GM10248 (cell line): ENCODE measurements around the gene NDST1.

Experiments used
- CTCF ChIA-PET: fragments of 300-600 bp; sonication (Branson Sonifier 250); formaldehyde crosslinking; extraction: SDS; loops from one replicate; lab custom pipeline; 2021; ENCODE audit warnings: antibody characterized with exemption; lab: Yijun Ruan, JAX
- POLR2A ChIA-PET: fragments of 350-650 bp; sonication (Branson Sonifier 250); formaldehyde crosslinking; extraction: SDS; loops from one replicate; lab custom pipeline; 2020; ENCODE audit warnings: antibody characterized with exemption; lab: Yijun Ruan, JAX
- DNase-seq: peaks from one replicate; pipeline ENCODE4 v3.0.0; 2012; ENCODE audit errors: extremely low spot score
- TF ChIP-seq, protein P1 (sequence below): IDR thresholded peaks from 2 replicates; pipeline ENCODE4 v1.5.1; 2012; ENCODE audit warnings: mild to moderate bottlenecking, low read depth; ENCODE audit errors: extremely low read depth, missing control alignments, control extremely low read depth

Gene NDST1

DNA sequence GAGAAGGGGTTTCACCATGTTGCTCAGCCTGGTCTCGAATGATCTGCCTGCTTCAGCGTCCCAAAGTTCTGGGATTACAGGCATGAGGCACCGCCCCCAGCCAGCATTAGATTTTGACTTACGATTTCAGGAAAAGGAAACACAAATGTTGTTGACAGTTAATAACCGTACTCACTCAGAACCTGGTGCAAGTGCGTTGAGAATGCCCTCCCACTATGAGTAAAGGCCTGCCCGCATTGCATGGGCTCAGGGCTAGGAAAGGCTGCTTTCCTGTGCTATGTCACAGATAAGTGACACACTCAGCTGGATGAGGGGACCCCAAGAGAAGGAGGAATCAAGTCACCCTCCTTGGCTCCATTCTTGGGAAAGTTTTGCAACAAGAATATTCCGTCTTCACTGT is 42.4 kb downstream of the NDST1 start:
- no peak for DNase-seq
- TF ChIP-seq, protein P1, sequence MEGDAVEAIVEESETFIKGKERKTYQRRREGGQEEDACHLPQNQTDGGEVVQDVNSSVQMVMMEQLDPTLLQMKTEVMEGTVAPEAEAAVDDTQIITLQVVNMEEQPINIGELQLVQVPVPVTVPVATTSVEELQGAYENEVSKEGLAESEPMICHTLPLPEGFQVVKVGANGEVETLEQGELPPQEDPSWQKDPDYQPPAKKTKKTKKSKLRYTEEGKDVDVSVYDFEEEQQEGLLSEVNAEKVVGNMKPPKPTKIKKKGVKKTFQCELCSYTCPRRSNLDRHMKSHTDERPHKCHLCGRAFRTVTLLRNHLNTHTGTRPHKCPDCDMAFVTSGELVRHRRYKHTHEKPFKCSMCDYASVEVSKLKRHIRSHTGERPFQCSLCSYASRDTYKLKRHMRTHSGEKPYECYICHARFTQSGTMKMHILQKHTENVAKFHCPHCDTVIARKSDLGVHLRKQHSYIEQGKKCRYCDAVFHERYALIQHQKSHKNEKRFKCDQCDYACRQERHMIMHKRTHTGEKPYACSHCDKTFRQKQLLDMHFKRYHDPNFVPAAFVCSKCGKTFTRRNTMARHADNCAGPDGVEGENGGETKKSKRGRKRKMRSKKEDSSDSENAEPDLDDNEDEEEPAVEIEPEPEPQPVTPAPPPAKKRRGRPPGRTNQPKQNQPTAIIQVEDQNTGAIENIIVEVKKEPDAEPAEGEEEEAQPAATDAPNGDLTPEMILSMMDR, result no peak
- POLR2A ChIA-PET, result no interaction called here
- CTCF ChIA-PET, result interaction anchor here (1.1 to 4.8 kb wide), 3 partner anchors 10 to 91 kb away, joined by 3 to 34 read pairs (median 4); no protein-coding TSS in a partner anchor

DNA sequence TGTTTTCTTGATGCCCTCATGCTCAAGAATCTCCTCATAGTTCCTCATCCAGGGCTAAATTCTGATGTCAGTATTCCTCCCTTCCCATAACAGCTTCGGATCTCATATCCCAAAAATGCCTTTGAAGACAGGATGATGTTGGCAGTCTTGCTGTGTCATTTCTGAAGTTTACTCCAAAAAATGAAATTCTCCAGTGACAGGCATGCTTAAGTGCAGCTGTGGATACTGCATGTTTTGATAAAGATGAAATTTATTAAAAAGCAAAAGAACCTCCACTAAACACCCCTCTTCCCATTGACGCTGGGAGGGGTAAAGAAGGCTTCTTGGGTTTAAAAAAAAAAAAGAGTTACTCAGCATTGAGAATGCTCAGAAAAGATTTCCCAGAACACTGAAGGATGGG is 43.1 kb downstream of the NDST1 start:
- TF ChIP-seq, protein P1, result no peak
- no peak for DNase-seq
- CTCF ChIA-PET, result interaction anchor here (1.1 to 4.8 kb wide), 4 partner anchors 10 to 92 kb away, joined by 3 to 34 read pairs (median 4); no protein-coding TSS in a partner anchor
- POLR2A ChIA-PET, result no interaction called here

DNA sequence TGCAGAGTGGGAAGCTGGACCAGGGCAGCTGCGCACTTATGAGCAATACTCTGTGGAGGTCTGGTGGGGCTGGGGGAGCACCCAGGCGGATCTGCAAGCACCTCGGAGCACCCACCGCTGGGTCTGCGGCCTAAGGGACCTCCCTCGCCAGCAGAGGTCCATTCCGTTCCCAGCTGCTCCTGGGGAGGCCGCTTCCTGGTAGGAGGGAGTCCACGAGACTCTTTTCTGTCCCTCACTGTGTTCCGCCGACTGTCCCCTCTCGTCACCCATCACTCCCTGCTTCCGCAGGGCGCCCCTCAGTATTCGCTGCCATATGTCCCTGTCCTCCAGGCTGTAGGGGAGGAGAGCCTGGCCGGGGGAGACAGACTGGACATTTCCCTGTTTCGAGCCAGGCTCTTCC is 45.5 kb downstream of the NDST1 start:
- CTCF ChIA-PET, result interaction anchor here (1.0 to 2.4 kb wide), 2 partner anchors 9 to 94 kb away, joined by 4 to 15 read pairs; no protein-coding TSS in a partner anchor

GRCh38 chr5:150553911-150554310 is 46.0 kb downstream of the NDST1 start:
- CTCF ChIA-PET, result interaction anchor here (1.6 to 2.4 kb wide), 2 partner anchors 9 to 293 kb away, joined by 5 to 15 read pairs; no protein-coding TSS in a partner anchor
- no peak for DNase-seq
- POLR2A ChIA-PET, result interaction anchor here (0.6 to 1.0 kb wide), 2 partner anchors 96 to 154 kb away, joined by 3 to 4 read pairs; no protein-coding TSS in a partner anchor
- TF ChIP-seq, protein P1, result no peak

More for the DNA sequence above, 45.5 kb downstream of the NDST1 start:
- DNase-seq, result no peak
- POLR2A ChIA-PET, result interaction anchor here (0.6 to 1.0 kb wide), 2 partner anchors 95 to 153 kb away, joined by 3 to 4 read pairs; no protein-coding TSS in a partner anchor
- TF ChIP-seq, protein P1, result no peak

GRCh38 chr5:150554857-150555256 is 46.9 kb downstream of the NDST1 start:
- POLR2A ChIA-PET, result no interaction called here
- DNase-seq, result no peak
- TF ChIP-seq, protein P1, result no peak
- CTCF ChIA-PET, result interaction anchor here (1.6 to 2.4 kb wide), 2 partner anchors 10 to 292 kb away, joined by 5 to 15 read pairs; no protein-coding TSS in a partner anchor

GRCh38 chr5:150556106-150556505 is 48.2 kb downstream of the NDST1 start:
- TF ChIP-seq, protein P1, result no peak
- CTCF ChIA-PET, result interaction anchor here (1.1 to 2.4 kb wide), 7 partner anchors 8 to 291 kb away, joined by 3 to 13 read pairs (median 7); partner anchors contain the start of genes IRGM and RBM22
- POLR2A ChIA-PET, result no interaction called here
- no peak for DNase-seq
